Osteocyte (in vitro differentiated cells): Measurements from ENCODE around the gene BAIAP2. TPM values are rescaled to one million over a fixed set of nuclear protein-coding genes. Genes with fewer than 3 reads are reported as not detected.

Source experiments
- DNase-seq: peaks from one replicate; pipeline ENCODE4 v3.0.0; 2021; ENCODE audit warnings: mixed read lengths; ENCODE audit not compliant: unreplicated experiment; ENCODE audit errors: extremely low spot score
- H3K27ac Mint-ChIP-seq: one replicate; pipeline ENCODE4 v1.8.0; 2021; ENCODE audit warnings: mild to moderate bottlenecking, mixed read lengths; ENCODE audit not compliant: unreplicated experiment
- H3K27me3 Mint-ChIP-seq: one replicate; pipeline ENCODE4 v1.8.0; 2021; ENCODE audit warnings: mixed read lengths; ENCODE audit not compliant: unreplicated experiment
- H3K36me3 Mint-ChIP-seq: one replicate; pipeline ENCODE4 v1.8.0; 2021; ENCODE audit warnings: mixed read lengths; ENCODE audit not compliant: unreplicated experiment
- H3K4me1 Mint-ChIP-seq: one replicate; pipeline ENCODE4 v1.8.0; 2021; ENCODE audit warnings: mixed read lengths; ENCODE audit not compliant: unreplicated experiment
- H3K4me3 Mint-ChIP-seq: one replicate; pipeline ENCODE4 v1.8.0; 2021; ENCODE audit warnings: mild to moderate bottlenecking, moderate library complexity, mixed read lengths; ENCODE audit not compliant: unreplicated experiment
- H3K9me3 Mint-ChIP-seq: one replicate; pipeline ENCODE4 v1.8.0; 2021; ENCODE audit warnings: mixed read lengths; ENCODE audit not compliant: unreplicated experiment
- total RNA-seq: library from RNA; stranded (reverse); gene quantifications from 2 replicates; pipeline ENCODE4 v1.2.1, GENCODE V29; 2021
- TF ChIP-seq, protein P1 (sequence below): fragments of 200-600 bp; sonication (generic); IDR thresholded peaks from 2 replicates; pipeline ENCODE4 v1.5.0; 2021; ENCODE audit warnings: antibody characterized with exemption, mild to moderate bottlenecking, moderate library complexity

Gene BAIAP2
- total RNA-seq, 1 donor from 2014 or later = 29.0 TPM

DNA sequence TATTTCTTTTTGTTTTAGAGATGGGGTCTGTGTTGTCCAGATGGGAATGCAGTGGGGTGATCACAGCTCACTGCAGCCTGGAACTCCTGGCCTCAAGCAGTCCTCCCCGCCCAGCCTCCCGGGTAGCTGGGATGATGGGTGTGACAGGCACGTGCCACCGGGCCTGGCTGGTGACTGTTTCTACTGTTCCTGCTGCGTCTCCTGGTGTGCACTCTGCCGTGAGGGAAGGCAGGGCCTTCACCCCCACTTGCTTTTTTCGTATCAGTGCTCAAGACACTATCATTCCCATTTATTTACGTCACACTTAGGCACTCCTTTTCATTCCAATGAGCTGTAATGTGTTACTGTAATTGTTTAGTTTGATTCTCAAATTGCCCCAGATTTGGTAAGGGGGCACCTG lies 105.1 kb downstream of the BAIAP2 start:
- Mint-ChIP-seq H3K27ac (no peak overlapping the region), H3K4me1 (peaks cover 3% of the 10 kb centered on the region), H3K4me3 (no peak overlapping the region), H3K27me3 (no peaks in the 10 kb centered on the region), H3K36me3 (no peaks in the 10 kb centered on the region), H3K9me3 (no peaks in the 10 kb centered on the region)
- TF ChIP-seq, protein P1, sequence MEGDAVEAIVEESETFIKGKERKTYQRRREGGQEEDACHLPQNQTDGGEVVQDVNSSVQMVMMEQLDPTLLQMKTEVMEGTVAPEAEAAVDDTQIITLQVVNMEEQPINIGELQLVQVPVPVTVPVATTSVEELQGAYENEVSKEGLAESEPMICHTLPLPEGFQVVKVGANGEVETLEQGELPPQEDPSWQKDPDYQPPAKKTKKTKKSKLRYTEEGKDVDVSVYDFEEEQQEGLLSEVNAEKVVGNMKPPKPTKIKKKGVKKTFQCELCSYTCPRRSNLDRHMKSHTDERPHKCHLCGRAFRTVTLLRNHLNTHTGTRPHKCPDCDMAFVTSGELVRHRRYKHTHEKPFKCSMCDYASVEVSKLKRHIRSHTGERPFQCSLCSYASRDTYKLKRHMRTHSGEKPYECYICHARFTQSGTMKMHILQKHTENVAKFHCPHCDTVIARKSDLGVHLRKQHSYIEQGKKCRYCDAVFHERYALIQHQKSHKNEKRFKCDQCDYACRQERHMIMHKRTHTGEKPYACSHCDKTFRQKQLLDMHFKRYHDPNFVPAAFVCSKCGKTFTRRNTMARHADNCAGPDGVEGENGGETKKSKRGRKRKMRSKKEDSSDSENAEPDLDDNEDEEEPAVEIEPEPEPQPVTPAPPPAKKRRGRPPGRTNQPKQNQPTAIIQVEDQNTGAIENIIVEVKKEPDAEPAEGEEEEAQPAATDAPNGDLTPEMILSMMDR = no peak
- DNase-seq = no peak

DNA sequence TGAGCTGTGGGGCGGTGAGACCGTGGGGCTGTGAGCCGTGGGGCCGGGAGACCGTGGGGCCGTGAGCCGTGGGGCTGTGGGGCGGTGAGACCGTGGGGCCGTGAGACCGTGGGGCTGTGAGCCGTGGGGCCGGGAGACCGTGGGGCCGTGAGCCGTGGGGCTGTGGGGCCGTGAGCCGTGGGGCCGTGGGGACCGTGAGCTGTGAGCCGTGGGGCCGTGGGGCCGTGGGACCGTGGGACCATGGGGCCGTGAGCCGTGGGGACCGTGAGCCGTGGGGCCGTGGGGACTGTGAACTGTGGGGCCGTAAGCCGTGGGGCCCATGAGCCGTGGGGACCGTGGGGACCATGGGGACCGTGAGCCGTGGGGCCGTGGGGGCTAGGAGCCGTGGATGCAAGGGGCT lies 105.7 kb downstream of the BAIAP2 start:
- H3K9me3 Mint-ChIP-seq = no peaks in the 10 kb centered on the region
- TF ChIP-seq, protein P1 = no peak

DNA sequence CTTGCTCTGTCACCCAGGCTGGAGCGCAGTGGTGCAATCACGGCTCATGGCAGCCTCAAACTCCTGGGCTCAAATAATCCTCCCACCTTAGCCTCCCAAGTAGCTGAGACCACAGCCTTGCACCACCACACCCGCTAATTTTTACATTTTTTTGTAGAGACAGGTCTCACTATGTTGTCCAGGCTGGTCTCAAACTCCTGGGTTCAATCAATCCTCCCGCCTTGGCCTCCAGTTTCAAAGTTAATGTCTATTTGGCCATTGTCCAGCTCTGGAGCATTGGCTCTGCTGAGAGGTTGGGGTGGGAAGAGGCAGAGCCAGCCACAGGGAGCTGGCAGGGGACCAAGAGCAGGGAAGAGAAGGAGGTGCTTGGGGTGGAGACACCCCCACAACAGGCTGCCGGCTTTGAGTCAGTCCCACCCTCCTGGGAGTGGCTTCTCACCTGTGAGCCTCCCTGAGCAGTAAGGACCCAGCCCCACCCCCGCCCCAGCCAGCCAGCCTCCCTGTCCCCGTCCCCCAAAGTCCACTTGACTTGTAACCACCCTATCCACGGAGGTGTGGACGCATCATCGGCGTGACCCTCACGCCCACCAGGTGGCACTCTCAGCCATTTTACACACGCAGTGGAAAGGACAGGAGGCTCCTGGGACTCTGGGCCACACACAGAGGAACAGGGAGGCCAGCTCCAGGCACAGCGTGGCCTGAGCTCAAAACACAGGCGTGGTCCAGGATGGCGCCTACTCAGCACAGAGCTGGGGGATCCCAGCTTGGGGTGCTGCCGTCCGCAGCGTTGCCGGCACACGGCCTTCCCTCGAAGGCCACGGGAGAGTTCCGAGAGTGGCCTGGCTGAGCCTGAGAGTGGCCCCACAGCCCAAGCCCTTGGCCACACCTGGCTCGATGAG lies 107.6 kb downstream of the BAIAP2 start:
- H3K27ac Mint-ChIP-seq = no peak overlapping the region
- H3K36me3 Mint-ChIP-seq = no peaks in the 10 kb centered on the region
- no peak for DNase-seq
- no peaks in the 10 kb centered on the region for H3K27me3 Mint-ChIP-seq
- H3K4me1 Mint-ChIP-seq = peaks cover 3% of the 10 kb centered on the region
- H3K4me3 Mint-ChIP-seq = no peak overlapping the region
- TF ChIP-seq, protein P1 = peak; percentile 70
- H3K9me3 Mint-ChIP-seq = no peaks in the 10 kb centered on the region

More for the DNA sequence above, 105.7 kb downstream of the BAIAP2 start:
- Mint-ChIP-seq H3K27me3 (no peaks in the 10 kb centered on the region), H3K27ac (no peak overlapping the region), H3K4me3 (no peak overlapping the region), H3K4me1 (peaks cover 3% of the 10 kb centered on the region), H3K36me3 (no peaks in the 10 kb centered on the region)
- no peak for DNase-seq

DNA sequence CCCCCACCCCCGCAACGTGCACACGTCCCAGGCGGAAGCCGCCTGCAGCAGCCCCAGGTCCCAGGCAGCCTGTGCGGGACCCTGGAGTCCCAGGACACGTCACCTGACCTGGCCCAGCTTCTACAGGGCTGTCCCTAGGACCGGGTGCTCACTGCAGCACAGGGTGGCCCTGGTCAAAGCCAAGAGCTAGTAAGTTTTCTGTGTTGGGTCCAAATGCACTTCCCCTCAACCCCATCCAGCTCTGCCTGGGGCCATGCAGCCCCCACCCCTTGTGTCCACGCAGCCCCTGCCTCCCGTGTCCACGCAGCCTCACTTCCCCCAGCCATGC lies 108.2 kb downstream of the BAIAP2 start:
- Mint-ChIP-seq H3K27me3 (no peaks in the 10 kb centered on the region), H3K27ac (no peak overlapping the region), H3K9me3 (no peaks in the 10 kb centered on the region), H3K4me3 (no peak overlapping the region), H3K4me1 (peaks cover 3% of the 10 kb centered on the region), H3K36me3 (no peaks in the 10 kb centered on the region)
- TF ChIP-seq, protein P1 = no peak
- DNase-seq = no peak

DNA sequence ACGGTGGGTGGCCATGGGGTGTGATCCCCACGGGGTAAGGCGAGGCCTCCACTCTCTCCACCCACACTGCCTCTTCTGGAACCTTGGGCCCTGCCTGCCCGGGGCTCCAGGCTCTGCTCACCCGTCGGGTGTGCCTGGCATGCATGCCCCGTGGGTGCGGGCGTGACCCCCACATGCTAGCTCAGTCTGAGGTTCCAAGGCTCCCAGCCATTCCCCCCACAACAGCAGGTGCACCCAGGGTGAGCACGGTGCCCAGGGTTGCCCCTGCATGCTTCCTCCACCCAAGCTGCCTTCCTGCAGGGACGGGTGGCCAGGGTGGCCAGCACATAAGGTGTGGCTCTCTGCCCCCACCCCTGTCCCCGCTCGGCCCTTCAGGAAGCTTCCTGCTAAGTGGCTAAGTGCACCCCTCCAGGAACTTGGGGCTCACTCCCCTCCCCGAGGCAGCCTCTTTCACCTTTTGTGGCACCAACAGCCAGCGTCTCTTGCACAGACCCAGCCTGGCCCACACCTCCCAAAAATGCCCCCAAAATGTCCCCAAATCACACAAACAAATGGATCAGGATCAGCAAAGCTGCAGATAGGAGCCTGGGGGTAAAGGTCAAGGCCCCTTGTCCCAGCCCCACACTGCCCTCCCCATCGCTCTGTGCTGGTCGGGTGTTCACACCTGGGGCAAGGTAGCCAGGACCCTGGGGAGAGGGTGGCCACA lies 108.9 kb downstream of the BAIAP2 start:
- Mint-ChIP-seq H3K9me3 (no peaks in the 10 kb centered on the region), H3K36me3 (no peaks in the 10 kb centered on the region), H3K27me3 (no peaks in the 10 kb centered on the region), H3K4me1 (peaks cover 3% of the 10 kb centered on the region), H3K27ac (no peak overlapping the region), H3K4me3 (no peak overlapping the region)
- TF ChIP-seq, protein P1 = no peak
- no peak for DNase-seq
